Tibial artery (tissue), 4 donors: ENCODE results near the gene DCLK1.

Source experiments
- DNase-seq, 2 donors: peaks; one replicate each; pipeline ENCODE4 v3.0.0-alpha.2; 2019
- H3K27ac ChIP-seq, 2 donors: fragments of 200-600 bp; sonication (generic) in 1 of 2; 1 replicate in 1 of 2; 2 replicates in 1 of 2; pipeline ENCODE4 v1.5.1; 2018 to 2019; ENCODE audit warnings: mild to moderate bottlenecking in 1 of 2
- H3K27me3 ChIP-seq, 2 donors: fragments of 200-600 bp; sonication (generic) in 1 of 2; one replicate each; pipeline versions ENCODE4 v1.5.1 to v1.6.0; 2016 to 2019
- H3K36me3 ChIP-seq, 3 donors: fragments of 200-600 bp; sonication (generic) in 2 of 3; one replicate each; pipeline ENCODE4 v1.5.1; 2016 to 2019; ENCODE audit warnings: mild to moderate bottlenecking in 2 of 3
- H3K4me1 ChIP-seq, 4 donors: fragments of 200-600 bp; sonication (generic) in 2 of 4; 1 replicate in 3 of 4; 2 replicates in 1 of 4; pipeline ENCODE4 v1.5.1; 2016 to 2019
- H3K4me3 ChIP-seq, 2 donors: fragments of 200-600 bp; sonication (generic) in 1 of 2; 1 replicate in 1 of 2; 2 replicates in 1 of 2; pipeline ENCODE4 v1.5.1; 2018 to 2019; ENCODE audit warnings: mild to moderate bottlenecking in 2 of 2
- H3K9me3 ChIP-seq, 3 donors: fragments of 200-600 bp; sonication (generic) in 1 of 3; one replicate each; pipeline ENCODE4 v1.5.1; 2016 to 2019
- CTCF ChIP-seq, 2 experiments: fragments of 200-600 bp in 1 of 2; fragments of 450-650 bp in 1 of 2; IDR thresholded peaks; one replicate each; pipeline ENCODE4 v1.5.1; 2017 to 2019; ENCODE audit warnings: antibody characterized with exemption in 2 of 2, mild to moderate bottlenecking in 1 of 2, moderate library complexity in 1 of 2
- intact Hi-C: fragments of 100-400 bp; cut with DNase I; formaldehyde crosslinking; loops from one replicate; pipeline ENCODE4 v1.15.0; 2023; ENCODE audit warnings: low total_unique reads

DCLK1 gene

GRCh38 chr13:35914662-35915061 is 216.5 kb downstream of the DCLK1 start:
- Histone ChIP-seq H3K27me3 (no peaks in the 10 kb centered on the region), H3K4me1 (peaks cover 0 to 17% (median 7%) of the 10 kb centered on the region in 4 donors), H3K36me3 (no peaks in the 10 kb centered on the region), H3K4me3 (no peak overlapping the region), H3K9me3 (no peaks in the 10 kb centered on the region), H3K27ac (no peak overlapping the region)
- DNase-seq = no peak
- TF ChIP-seq CTCF (IDR thresholded peaks at IDR 0.05) = no peak
- intact Hi-C loops = no loop called here

GRCh38 chr13:35912841-35913240 is 218.3 kb downstream of the DCLK1 start:
- no peak for TF ChIP-seq CTCF (IDR thresholded peaks at IDR 0.05)
- Histone ChIP-seq H3K27ac (no peak overlapping the region), H3K9me3 (no peaks in the 10 kb centered on the region), H3K4me1 (peaks cover 0 to 9% (median 3%) of the 10 kb centered on the region in 4 donors), H3K27me3 (no peaks in the 10 kb centered on the region), H3K4me3 (no peak overlapping the region), H3K36me3 (no peaks in the 10 kb centered on the region)
- intact Hi-C loops = no loop called here
- no peak for DNase-seq

GRCh38 chr13:35909837-35910540 is 221.2 kb downstream of the DCLK1 start:
- Histone ChIP-seq H3K36me3 (no peaks in the 10 kb centered on the region), H3K27ac (no peak overlapping the region), H3K9me3 (no peaks in the 10 kb centered on the region), H3K4me1 (no peaks in the 10 kb centered on the region), H3K27me3 (no peaks in the 10 kb centered on the region), H3K4me3 (no peak overlapping the region)
- intact Hi-C loops = no loop called here
- no peak for TF ChIP-seq CTCF (IDR thresholded peaks at IDR 0.05)
- DNase-seq = no peak

- H3K4me3 ChIP-seq = no peak overlapping the region
- DNase-seq = no peak
- no peaks in the 10 kb centered on the region for H3K9me3 ChIP-seq
- H3K27ac ChIP-seq = no peak overlapping the region
- no peaks in the 10 kb centered on the region for H3K4me1 ChIP-seq
- no peaks in the 10 kb centered on the region for H3K27me3 ChIP-seq
- no peaks in the 10 kb centered on the region for H3K36me3 ChIP-seq
- intact Hi-C loops = no loop called here
- no peak for TF ChIP-seq CTCF (IDR thresholded peaks at IDR 0.05)
These were observed 222.1 kb downstream of the DCLK1 start for GRCh38 chr13:35909091-35909490.

- Histone ChIP-seq H3K27me3 (no peaks in the 10 kb centered on the region), H3K27ac (no peak overlapping the region), H3K4me1 (no peaks in the 10 kb centered on the region), H3K9me3 (no peaks in the 10 kb centered on the region), H3K4me3 (no peak overlapping the region), H3K36me3 (no peaks in the 10 kb centered on the region)
- intact Hi-C loops = no loop called here
- DNase-seq = no peak
- TF ChIP-seq CTCF (IDR thresholded peaks at IDR 0.05) = no peak
These were observed 223.0 kb downstream of the DCLK1 start for GRCh38 chr13:35908226-35908625.

GRCh38 chr13:35906636-35907035 is 224.5 kb downstream of the DCLK1 start:
- DNase-seq = no peak
- Histone ChIP-seq H3K27ac (no peak overlapping the region), H3K4me3 (no peak overlapping the region), H3K27me3 (no peaks in the 10 kb centered on the region), H3K36me3 (no peaks in the 10 kb centered on the region), H3K4me1 (no peaks in the 10 kb centered on the region), H3K9me3 (no peaks in the 10 kb centered on the region)
- TF ChIP-seq CTCF (IDR thresholded peaks at IDR 0.05) = no peak
- intact Hi-C loops = no loop called here
